H9 (cell line): ENCODE measurements around the gene TRIM22. TPM values are rescaled to one million over a fixed set of nuclear protein-coding genes. Genes with fewer than 3 reads are reported as not detected.

Experiments used
- DNase-seq: peaks from one replicate; pipeline ENCODE4 v3.0.0-alpha.2; 2017
- H2AFZ ChIP-seq: one replicate; pipeline ENCODE4 v1.6.1; 2013; ENCODE audit warnings: mild to moderate bottlenecking, low read length, control low read depth, moderate library complexity
- H2AK5ac ChIP-seq: 2 replicates; pipeline ENCODE4 v1.6.1; 2013; ENCODE audit warnings: low read length, control low read depth, mixed read lengths; ENCODE audit not compliant: insufficient read length
- H2BK120ac ChIP-seq: one replicate; pipeline ENCODE4 v1.6.1; 2013; ENCODE audit warnings: low read depth, mild to moderate bottlenecking, low read length, control low read depth, inconsistent platforms; ENCODE audit not compliant: poor library complexity, severe bottlenecking
- H2BK12ac ChIP-seq: 2 replicates; pipeline ENCODE4 v1.6.1; 2013; ENCODE audit warnings: low read length, control low read depth, mixed read lengths, low read depth; ENCODE audit not compliant: insufficient read length
- H2BK15ac ChIP-seq: 2 replicates; pipeline ENCODE4 v1.6.1; 2013; ENCODE audit warnings: low read depth, low read length, control low read depth
- H2BK20ac ChIP-seq: one replicate; pipeline ENCODE4 v1.6.1; 2013; ENCODE audit warnings: low read depth, mild to moderate bottlenecking, low read length, control low read depth, inconsistent platforms; ENCODE audit not compliant: poor library complexity, severe bottlenecking
- H2BK5ac ChIP-seq: 2 replicates; pipeline ENCODE4 v1.6.1; 2013; ENCODE audit warnings: low read length, control low read depth, mixed read lengths; ENCODE audit not compliant: insufficient read length
- H3K14ac ChIP-seq: 2 replicates; pipeline ENCODE4 v1.6.1; 2013; ENCODE audit warnings: low read length, control low read depth; ENCODE audit not compliant: insufficient read depth
- H3K18ac ChIP-seq: 2 replicates; pipeline ENCODE4 v1.6.1; 2013; ENCODE audit warnings: low read depth, mild to moderate bottlenecking, mixed read lengths, low read length, control low read depth; ENCODE audit not compliant: insufficient read length
- H3K23ac ChIP-seq: 2 replicates; pipeline ENCODE4 v1.6.1; 2013; ENCODE audit warnings: low read length, control low read depth, mixed read lengths, low read depth; ENCODE audit not compliant: insufficient read length
- H3K23me2 ChIP-seq: 2 replicates; pipeline ENCODE4 v1.6.1; 2013; ENCODE audit warnings: low read depth, mild to moderate bottlenecking, mixed read lengths, low read length, control low read depth; ENCODE audit not compliant: insufficient read length, poor library complexity, severe bottlenecking
- H3K27ac ChIP-seq: 2 replicates; pipeline ENCODE4 v1.5.1; 2013; ENCODE audit warnings: low read length, control low read depth, mixed read lengths, low read depth; ENCODE audit not compliant: insufficient read length
- H3K27me3 ChIP-seq: 2 replicates; pipeline ENCODE4 v1.6.1; 2013; ENCODE audit warnings: low read length, control low read depth, inconsistent platforms; ENCODE audit not compliant: insufficient read depth
- H3K4ac ChIP-seq: 2 replicates; pipeline ENCODE4 v1.6.1; 2013; ENCODE audit warnings: low read depth, mild to moderate bottlenecking, control low read depth, inconsistent platforms, low read length, moderate library complexity
- H3K4me1 ChIP-seq: 2 replicates; pipeline ENCODE4 v1.6.1; 2013; ENCODE audit warnings: low read length, control low read depth, inconsistent platforms; ENCODE audit not compliant: insufficient read depth
- H3K4me2 ChIP-seq: 2 replicates; pipeline ENCODE4 v1.6.1; 2013; ENCODE audit warnings: low read length, control low read depth, mixed read lengths; ENCODE audit not compliant: insufficient read length, insufficient read depth
- H3K56ac ChIP-seq: 2 replicates; pipeline ENCODE4 v1.6.1; 2013; ENCODE audit warnings: low read depth, mild to moderate bottlenecking, mixed read lengths, low read length, control low read depth; ENCODE audit not compliant: insufficient read length
- H3K79me1 ChIP-seq: 2 replicates; pipeline ENCODE4 v1.6.1; 2013; ENCODE audit warnings: low read depth, mild to moderate bottlenecking, moderate library complexity, low read length, control low read depth, inconsistent platforms; ENCODE audit not compliant: insufficient read depth, poor library complexity, severe bottlenecking
- H3K79me2 ChIP-seq: 2 replicates; pipeline ENCODE4 v1.6.1; 2013; ENCODE audit warnings: low read length, control low read depth, inconsistent platforms; ENCODE audit not compliant: insufficient read depth
- H3K9ac ChIP-seq: 2 replicates; pipeline ENCODE4 v1.6.1; 2013; ENCODE audit warnings: low read length, control low read depth, mixed read lengths; ENCODE audit not compliant: insufficient read length; ENCODE audit errors: extremely low read depth
- H3K9me3 ChIP-seq: one replicate; pipeline ENCODE4 v1.6.1; 2013; ENCODE audit warnings: low read depth, low read length, inconsistent platforms; ENCODE audit not compliant: control insufficient read depth
- H3T11ph ChIP-seq: one replicate; pipeline ENCODE4 v1.6.1; 2013; ENCODE audit warnings: mild to moderate bottlenecking, low read length, control low read depth, inconsistent platforms
- H4K20me1 ChIP-seq: one replicate; pipeline ENCODE4 v1.6.1; 2013; ENCODE audit not compliant: control insufficient read depth, insufficient read length, insufficient read depth
- H4K5ac ChIP-seq: 2 replicates; pipeline ENCODE4 v1.6.1; 2013; ENCODE audit warnings: low read depth, mild to moderate bottlenecking, mixed read lengths, low read length, control low read depth; ENCODE audit not compliant: insufficient read length
- H4K8ac ChIP-seq: replicated peaks from 2 replicates; pipeline ENCODE4 v1.6.1; 2013; ENCODE audit warnings: low read length, control low read depth, mixed read lengths, low read depth; ENCODE audit not compliant: insufficient read length
- H4K91ac ChIP-seq: 2 replicates; pipeline ENCODE4 v1.6.1; 2013; ENCODE audit warnings: low read depth, mild to moderate bottlenecking, moderate library complexity, mixed read lengths, low read length, control low read depth; ENCODE audit not compliant: insufficient read length
- H3K27ac Mint-ChIP-seq, 3 experiments: 2 replicates in 2 of 3; 3 replicates in 1 of 3; pipeline ENCODE4 v1.8.0; 2020 to 2021; ENCODE audit warnings: mixed read lengths in 3 of 3, mild to moderate bottlenecking in 1 of 3, moderate library complexity in 1 of 3
- H3K27me3 Mint-ChIP-seq: 2 replicates; pipeline ENCODE4 v1.8.0; 2021; ENCODE audit warnings: low read depth, mild to moderate bottlenecking, moderate library complexity, mixed read lengths
- H3K36me3 Mint-ChIP-seq, 3 experiments: 2 replicates in 2 of 3; 3 replicates in 1 of 3; pipeline ENCODE4 v1.8.0; 2020 to 2021; ENCODE audit warnings: low read depth in 3 of 3, mixed read lengths in 3 of 3; ENCODE audit not compliant: insufficient read depth in 1 of 3
- H3K4me1 Mint-ChIP-seq, 2 experiments: 2 replicates each; pipeline ENCODE4 v1.8.0; 2020; ENCODE audit warnings: mixed read lengths in 2 of 2
- H3K4me3 Mint-ChIP-seq, 2 experiments: 2 replicates in 1 of 2; 3 replicates in 1 of 2; pipeline ENCODE4 v1.8.0; 2020 to 2021; ENCODE audit warnings: mild to moderate bottlenecking in 2 of 2, mixed read lengths in 2 of 2, moderate library complexity in 1 of 2
- H3K9me3 Mint-ChIP-seq, 2 experiments: 2 replicates in 1 of 2; 3 replicates in 1 of 2; pipeline ENCODE4 v1.8.0; 2020; ENCODE audit warnings: mild to moderate bottlenecking in 2 of 2, mixed read lengths in 2 of 2, moderate library complexity in 1 of 2
- WGBS: extraction: QIAGEN DNeasy Blood & Tissue Kit; methylation state at CpG from one replicate; pipeline ENCODE4 v1.1.7; 2013; ENCODE audit warnings: missing lambda C conversion rate, low lambda C conversion rate, mixed read lengths; ENCODE audit not compliant: insufficient read length; ENCODE audit errors: extremely low coverage; 5-methylcytosine and 5-hydroxymethylcytosine counted together
- total RNA-seq: library from RNA; stranded (reverse); gene quantifications from 2 replicates; pipeline ENCODE4 v1.2.1, GENCODE V29; 2021
- TF ChIP-seq, protein P1 (sequence below): fragments of 200-600 bp; sonication (generic); conservative IDR thresholded peaks from 3 replicates; pipeline ENCODE4 v1.8.0; 2021; ENCODE audit warnings: antibody characterized with exemption, mild to moderate bottlenecking

The TRIM22 gene
- total RNA-seq, 1 experiment from 2014 or later, result 78.6 TPM

DNA sequence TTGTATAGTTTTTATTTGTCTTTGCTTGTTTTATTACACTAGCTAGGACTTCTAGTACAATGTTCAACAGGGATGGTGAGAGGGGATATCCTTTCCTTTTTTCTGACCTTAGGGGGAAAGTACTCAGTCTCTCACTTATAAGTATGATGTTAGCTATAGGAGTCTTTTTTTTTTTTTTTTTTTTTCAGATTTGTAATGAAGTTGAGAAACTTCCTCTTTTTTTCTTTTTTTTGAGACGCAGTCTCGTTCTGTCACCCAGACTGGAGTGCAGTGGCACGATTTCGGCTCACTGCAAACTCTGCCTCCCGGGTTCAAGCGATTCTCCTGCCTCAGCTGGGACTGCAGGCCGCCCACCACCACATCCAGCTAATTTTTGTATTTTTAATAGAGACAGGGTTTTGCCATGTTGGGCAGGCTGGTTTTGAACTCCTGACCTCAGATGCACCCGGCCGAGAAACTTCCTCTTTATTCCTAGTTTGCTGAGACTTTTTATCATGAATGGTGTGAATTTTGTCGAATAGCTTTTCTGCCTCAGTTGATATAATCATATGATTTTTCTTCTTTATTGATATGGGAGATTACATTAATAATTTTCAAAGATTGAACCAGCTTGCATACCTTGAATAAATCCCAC is 10.9 kb downstream of the TRIM22 start:
- H3K27me3 ChIP-seq, result no peaks in the 10 kb centered on the region
- Mint-ChIP-seq H3K27ac (peak overlapping the region in 1 of 3 experiments; percentile 57; a peak in 2 of 7 replicates), H3K27me3 (no peaks in the 10 kb centered on the region), H3K4me1 (peaks cover 0 to 5% of the 10 kb centered on the region in 2 experiments; a peak in 2 of 4 replicates), H3K36me3 (peaks cover 0 to 79% (median 55%) of the 10 kb centered on the region in 3 experiments; a peak in 4 of 7 replicates), H3K9me3 (no peaks in the 10 kb centered on the region; a peak in 1 of 5 replicates), H3K4me3 (no peak overlapping the region)
- H3T11ph ChIP-seq, result no peak overlapping the region
- no peak overlapping the region for H2BK5ac ChIP-seq
- H2BK120ac ChIP-seq, result no peak overlapping the region
- H2AFZ ChIP-seq, result no peak overlapping the region
- DNase-seq, result no peak
- H3K56ac ChIP-seq, result no peak overlapping the region
- H3K79me1 ChIP-seq, result no peaks in the 10 kb centered on the region
- H3K4ac ChIP-seq, result no peak overlapping the region
- no peaks in the 10 kb centered on the region for H3K23me2 ChIP-seq
- H3K14ac ChIP-seq, result no peak overlapping the region
- no peak overlapping the region for H3K18ac ChIP-seq
- no peak overlapping the region for H2BK20ac ChIP-seq
- no peaks in the 10 kb centered on the region for H3K9me3 ChIP-seq
- H3K4me2 ChIP-seq, result no peak overlapping the region
- TF ChIP-seq, protein P1, sequence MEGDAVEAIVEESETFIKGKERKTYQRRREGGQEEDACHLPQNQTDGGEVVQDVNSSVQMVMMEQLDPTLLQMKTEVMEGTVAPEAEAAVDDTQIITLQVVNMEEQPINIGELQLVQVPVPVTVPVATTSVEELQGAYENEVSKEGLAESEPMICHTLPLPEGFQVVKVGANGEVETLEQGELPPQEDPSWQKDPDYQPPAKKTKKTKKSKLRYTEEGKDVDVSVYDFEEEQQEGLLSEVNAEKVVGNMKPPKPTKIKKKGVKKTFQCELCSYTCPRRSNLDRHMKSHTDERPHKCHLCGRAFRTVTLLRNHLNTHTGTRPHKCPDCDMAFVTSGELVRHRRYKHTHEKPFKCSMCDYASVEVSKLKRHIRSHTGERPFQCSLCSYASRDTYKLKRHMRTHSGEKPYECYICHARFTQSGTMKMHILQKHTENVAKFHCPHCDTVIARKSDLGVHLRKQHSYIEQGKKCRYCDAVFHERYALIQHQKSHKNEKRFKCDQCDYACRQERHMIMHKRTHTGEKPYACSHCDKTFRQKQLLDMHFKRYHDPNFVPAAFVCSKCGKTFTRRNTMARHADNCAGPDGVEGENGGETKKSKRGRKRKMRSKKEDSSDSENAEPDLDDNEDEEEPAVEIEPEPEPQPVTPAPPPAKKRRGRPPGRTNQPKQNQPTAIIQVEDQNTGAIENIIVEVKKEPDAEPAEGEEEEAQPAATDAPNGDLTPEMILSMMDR, result no peak
- H3K4me1 ChIP-seq, result no peaks in the 10 kb centered on the region
- no peaks in the 10 kb centered on the region for H4K20me1 ChIP-seq
- H4K5ac ChIP-seq, result no peak overlapping the region
- no peak overlapping the region for H4K91ac ChIP-seq
- no peak overlapping the region for H4K8ac ChIP-seq
- no peak overlapping the region for H3K23ac ChIP-seq
- H2BK12ac ChIP-seq, result no peak overlapping the region
- H2BK15ac ChIP-seq, result no peak overlapping the region
- H3K9ac ChIP-seq, result no peak overlapping the region
- H2AK5ac ChIP-seq, result no peak overlapping the region
- H3K27ac ChIP-seq, result no peak overlapping the region
- no CpG with 5 or more reads among the region's 10 CpGs for WGBS
- no peaks in the 10 kb centered on the region for H3K79me2 ChIP-seq
